Activated CD4-positive, alpha-beta T cell treated with anti-CD3 and anti-CD28 coated beads, Interleukin-2, amount 10 ng/mL, durations not matched to agents 24 days and 14 days (primary cell): ENCODE data around the gene MIB1. TPM values are rescaled to one million over a fixed set of nuclear protein-coding genes. Genes with fewer than 3 reads are reported as not detected.

Experiments used
- DNase-seq: peaks from one replicate; pipeline ENCODE4 v3.0.0; 2022
- H3K27ac Mint-ChIP-seq: one replicate; pipeline ENCODE4 v1.8.0; 2022; ENCODE audit warnings: mild to moderate bottlenecking, mixed read lengths
- H3K27me3 Mint-ChIP-seq: one replicate; pipeline ENCODE4 v1.8.0; 2022; ENCODE audit warnings: mixed read lengths
- H3K36me3 Mint-ChIP-seq: one replicate; pipeline ENCODE4 v1.8.0; 2022; ENCODE audit warnings: low read depth, mild to moderate bottlenecking, mixed read lengths
- H3K4me1 Mint-ChIP-seq: one replicate; pipeline ENCODE4 v1.8.0; 2021; ENCODE audit warnings: mixed read lengths
- H3K4me3 Mint-ChIP-seq: one replicate; pipeline ENCODE4 v1.8.0; 2022; ENCODE audit warnings: mild to moderate bottlenecking, moderate library complexity, mixed read lengths
- H3K9me3 Mint-ChIP-seq: one replicate; pipeline ENCODE4 v1.8.0; 2021; ENCODE audit warnings: mixed read lengths
- intact Hi-C: fragments of 100-400 bp; cut with micrococcal nuclease; formaldehyde crosslinking; loops from one replicate; pipeline ENCODE4 v1.15.1; 2023
- total RNA-seq: library from RNA; stranded (reverse); gene quantifications from 2 replicates; pipeline ENCODE4 v1.2.3, GENCODE V29; 2022

MIB1 gene
- total RNA-seq, 1 donor from 2014 or later: 36.7 TPM

DNA sequence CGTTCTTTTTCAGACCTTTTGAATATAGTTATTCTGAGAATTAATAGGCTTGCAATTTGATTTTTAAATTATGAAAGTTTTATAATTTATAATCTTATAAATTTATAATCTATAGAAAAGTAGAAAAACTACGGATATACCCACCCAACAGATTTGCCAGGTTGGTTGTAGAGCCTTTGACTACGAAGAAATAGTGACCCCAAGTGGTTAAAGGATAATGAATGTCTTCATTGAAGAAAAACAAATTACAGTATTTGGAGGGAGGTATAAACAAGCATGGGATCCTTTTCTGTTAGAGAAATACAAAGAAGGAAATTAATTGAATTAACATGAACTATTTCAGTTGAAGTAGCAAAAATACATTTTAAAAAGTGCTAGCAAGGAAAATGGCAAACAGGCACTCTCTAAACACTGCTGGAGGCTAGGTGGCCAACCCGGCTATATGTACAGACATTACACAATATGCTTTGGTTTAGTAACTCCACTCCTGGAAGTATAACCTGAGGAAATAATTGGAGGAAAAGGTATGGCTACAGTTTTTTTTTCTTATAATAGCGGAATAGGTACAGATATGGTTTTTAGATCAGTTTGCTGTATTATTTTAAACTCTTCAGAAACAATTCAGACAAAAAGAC lies 110.9 kb downstream of the MIB1 start:
- peaks cover 7% of the 10 kb centered on the region for H3K4me1 Mint-ChIP-seq
- DNase-seq: no peak
- no peak overlapping the region for H3K4me3 Mint-ChIP-seq
- no peak overlapping the region for H3K27ac Mint-ChIP-seq
- H3K9me3 Mint-ChIP-seq: no peaks in the 10 kb centered on the region
- peaks cover 10% of the 10 kb centered on the region for H3K36me3 Mint-ChIP-seq
- intact Hi-C loops: no loop called here
- H3K27me3 Mint-ChIP-seq: no peaks in the 10 kb centered on the region

DNA sequence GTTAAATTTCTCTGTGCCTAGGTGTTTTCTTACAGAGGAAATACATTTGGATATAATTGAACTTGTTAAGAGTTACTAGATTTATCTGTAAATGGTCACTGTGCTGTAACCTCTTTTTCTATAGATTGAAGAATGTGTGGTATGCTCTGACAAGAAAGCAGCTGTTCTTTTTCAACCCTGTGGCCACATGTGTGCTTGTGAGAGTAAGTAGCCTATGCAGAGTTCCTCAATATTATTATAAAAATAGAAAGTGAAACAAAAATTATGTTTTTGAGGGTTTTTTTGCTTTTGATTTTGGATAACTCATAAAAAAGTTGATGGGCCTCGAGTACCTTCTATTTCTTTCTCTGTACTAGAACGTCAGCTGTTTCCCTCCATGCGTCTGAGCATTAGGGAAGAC lies 112.4 kb downstream of the MIB1 start:
- H3K9me3 Mint-ChIP-seq: no peaks in the 10 kb centered on the region
- intact Hi-C loops: no loop called here
- DNase-seq: no peak
- peak overlapping the region; percentile 43 for H3K27ac Mint-ChIP-seq
- no peaks in the 10 kb centered on the region for H3K27me3 Mint-ChIP-seq
- peaks cover 12% of the 10 kb centered on the region for H3K36me3 Mint-ChIP-seq
- H3K4me3 Mint-ChIP-seq: no peak overlapping the region
- H3K4me1 Mint-ChIP-seq: peaks cover 7% of the 10 kb centered on the region

DNA sequence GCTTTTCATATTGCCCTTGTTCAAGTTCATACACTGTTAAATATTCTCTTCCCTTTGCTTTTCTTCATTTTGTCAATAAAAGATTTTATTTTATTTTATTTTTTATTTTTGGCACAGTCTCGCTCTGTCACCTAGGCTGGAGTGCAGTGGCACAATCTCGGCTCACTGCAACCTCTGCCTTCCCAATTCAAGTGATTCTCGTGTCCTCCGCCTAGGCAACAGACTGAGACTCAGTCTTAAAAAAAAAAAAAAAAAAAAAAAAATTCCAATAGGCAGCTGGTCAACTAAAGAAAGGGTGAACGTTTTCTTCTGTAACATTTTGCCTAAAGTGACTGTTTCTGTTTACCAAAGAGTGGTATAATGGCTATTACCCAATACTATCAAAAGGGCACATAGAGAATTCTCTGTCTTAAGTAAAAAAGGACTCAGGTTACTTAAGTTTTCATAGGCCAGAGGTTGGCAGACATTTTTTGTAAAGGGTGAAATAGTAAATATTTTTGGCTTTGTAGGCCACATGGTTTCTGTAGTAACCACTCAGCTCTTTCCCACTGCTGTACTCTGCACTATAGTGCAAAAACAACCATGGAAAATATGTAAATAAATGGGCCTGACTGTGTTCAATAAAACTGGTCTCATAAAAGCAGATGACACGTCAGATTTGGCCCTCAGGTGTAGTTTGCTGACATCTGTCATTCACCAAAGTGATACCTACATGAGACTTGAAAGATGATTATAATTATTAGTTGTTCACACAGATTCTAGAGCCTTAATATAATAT lies 113.4 kb downstream of the MIB1 start:
- H3K4me3 Mint-ChIP-seq: no peak overlapping the region
- H3K9me3 Mint-ChIP-seq: no peaks in the 10 kb centered on the region
- intact Hi-C loops: no loop called here
- no peak overlapping the region for H3K27ac Mint-ChIP-seq
- DNase-seq: no peak
- no peaks in the 10 kb centered on the region for H3K27me3 Mint-ChIP-seq
- H3K36me3 Mint-ChIP-seq: peaks cover 13% of the 10 kb centered on the region
- peaks cover 7% of the 10 kb centered on the region for H3K4me1 Mint-ChIP-seq

DNA sequence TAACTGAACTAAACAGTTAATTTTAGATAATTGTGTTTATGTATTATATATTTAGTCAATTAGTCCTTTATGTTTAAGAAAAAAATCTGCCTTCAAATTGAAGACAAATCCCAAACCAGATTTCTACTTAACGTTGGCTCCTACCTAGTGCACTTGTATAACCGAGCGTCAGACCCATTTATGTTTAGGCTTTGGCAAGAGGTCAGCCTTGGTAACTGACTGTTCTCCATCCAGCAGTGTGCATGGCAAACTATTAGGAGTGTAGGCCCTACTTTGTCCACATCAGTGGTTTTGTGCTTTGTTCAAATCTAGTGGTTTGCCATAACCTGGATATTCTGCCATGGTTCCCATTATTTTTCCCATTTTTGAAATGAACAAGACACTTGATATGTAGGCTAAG lies 114.8 kb downstream of the MIB1 start:
- H3K36me3 Mint-ChIP-seq: peaks cover 13% of the 10 kb centered on the region
- intact Hi-C loops: no loop called here
- H3K4me1 Mint-ChIP-seq: peaks cover 7% of the 10 kb centered on the region
- H3K4me3 Mint-ChIP-seq: no peak overlapping the region
- DNase-seq: no peak
- H3K9me3 Mint-ChIP-seq: no peaks in the 10 kb centered on the region
- no peak overlapping the region for H3K27ac Mint-ChIP-seq
- no peaks in the 10 kb centered on the region for H3K27me3 Mint-ChIP-seq

DNA sequence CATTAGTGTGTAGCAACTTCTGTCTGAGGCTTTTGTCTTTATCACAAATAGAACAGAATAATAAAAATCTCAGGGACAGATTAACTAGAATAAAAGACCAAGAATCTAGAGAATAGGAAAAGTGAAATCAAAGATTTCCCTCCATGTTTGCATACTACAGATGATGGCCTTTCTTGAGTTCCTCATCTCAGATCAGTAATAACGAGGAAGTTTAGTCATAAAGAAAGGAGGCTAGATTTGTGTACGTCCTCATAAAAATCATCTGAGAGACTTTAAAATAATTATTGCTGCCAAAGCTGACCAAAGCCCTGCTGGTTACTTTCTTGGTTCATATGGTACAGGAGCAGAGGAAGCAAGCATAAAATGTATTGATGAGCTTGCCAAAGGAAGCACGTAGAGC lies 117.3 kb downstream of the MIB1 start:
- H3K9me3 Mint-ChIP-seq: no peaks in the 10 kb centered on the region
- H3K27me3 Mint-ChIP-seq: no peaks in the 10 kb centered on the region
- no peak overlapping the region for H3K27ac Mint-ChIP-seq
- DNase-seq: no peak
- no peak overlapping the region for H3K4me3 Mint-ChIP-seq
- intact Hi-C loops: no loop called here
- H3K36me3 Mint-ChIP-seq: peaks cover 19% of the 10 kb centered on the region
- H3K4me1 Mint-ChIP-seq: peaks cover 1% of the 10 kb centered on the region

GRCh38 chr18:21858544-21858943 lies 118.0 kb downstream of the MIB1 start:
- Mint-ChIP-seq H3K9me3 (no peaks in the 10 kb centered on the region), H3K4me1 (no peaks in the 10 kb centered on the region), H3K4me3 (no peak overlapping the region), H3K27ac (no peak overlapping the region), H3K36me3 (peaks cover 24% of the 10 kb centered on the region), H3K27me3 (no peaks in the 10 kb centered on the region)
- intact Hi-C loops: no loop called here
- no peak for DNase-seq

- no peaks in the 10 kb centered on the region for H3K27me3 Mint-ChIP-seq
- H3K9me3 Mint-ChIP-seq: no peaks in the 10 kb centered on the region
- H3K4me3 Mint-ChIP-seq: no peak overlapping the region
- no peaks in the 10 kb centered on the region for H3K4me1 Mint-ChIP-seq
- DNase-seq: no peak
- intact Hi-C loops: no loop called here
- H3K36me3 Mint-ChIP-seq: peaks cover 29% of the 10 kb centered on the region
- no peak overlapping the region for H3K27ac Mint-ChIP-seq
Observed at GRCh38 chr18:21864386-21864785, 123.8 kb downstream of the MIB1 start.

DNA sequence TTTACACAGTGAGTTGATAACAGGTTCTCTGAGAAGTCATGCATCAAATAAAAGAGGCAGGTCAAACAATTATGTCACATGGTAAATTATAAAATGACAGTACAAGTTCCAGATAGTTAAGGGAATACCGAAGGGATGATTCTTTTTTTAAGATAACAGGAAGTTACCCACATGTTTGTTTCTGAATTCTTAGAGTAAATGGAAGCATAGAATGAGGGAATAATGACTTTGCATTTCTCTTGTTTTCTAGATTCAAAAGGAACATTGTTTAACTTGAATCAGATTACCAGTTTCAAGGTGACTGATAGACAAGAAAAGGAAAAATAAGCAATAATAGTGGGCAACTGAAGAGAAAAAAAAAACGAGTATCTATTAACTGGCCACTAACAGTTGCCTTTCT lies 124.5 kb downstream of the MIB1 start:
- Mint-ChIP-seq H3K4me3 (no peak overlapping the region), H3K27me3 (no peaks in the 10 kb centered on the region), H3K9me3 (no peaks in the 10 kb centered on the region), H3K27ac (no peak overlapping the region), H3K4me1 (no peaks in the 10 kb centered on the region), H3K36me3 (peaks cover 26% of the 10 kb centered on the region)
- DNase-seq: no peak
- intact Hi-C loops: no loop called here

- intact Hi-C loops: no loop called here
- no peak overlapping the region for H3K4me3 Mint-ChIP-seq
Observed at GRCh38 chr18:21868770-21869169, 128.2 kb downstream of the MIB1 start.

DNA sequence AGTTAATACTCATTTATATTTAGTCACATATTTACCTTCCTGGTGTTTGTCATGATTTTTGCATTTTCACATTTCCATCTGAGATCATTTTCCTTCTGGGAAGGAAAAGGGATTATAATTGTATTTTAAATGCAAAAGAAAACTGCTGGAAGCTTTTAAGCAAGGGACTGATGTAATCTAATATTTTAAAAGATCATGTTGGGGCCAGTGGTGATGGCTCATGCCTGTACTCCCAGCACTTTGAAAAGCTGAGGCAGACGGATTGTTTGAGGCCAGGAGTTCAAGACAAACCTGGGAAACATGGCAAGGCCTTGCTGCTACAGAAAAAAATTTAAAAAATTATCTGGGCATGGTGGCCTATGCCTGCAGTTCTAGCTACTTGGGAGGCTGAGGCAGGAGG lies 149.0 kb downstream of the MIB1 start:
- Mint-ChIP-seq H3K27ac (no peak overlapping the region), H3K27me3 (peaks cover 5% of the 10 kb centered on the region)
- intact Hi-C loops: no loop called here

More at GRCh38 chr18:21868770-21869169, 128.2 kb downstream of the MIB1 start:
- no peaks in the 10 kb centered on the region for H3K27me3 Mint-ChIP-seq
- no peak for DNase-seq
- H3K27ac Mint-ChIP-seq: no peak overlapping the region
- H3K36me3 Mint-ChIP-seq: peaks cover 15% of the 10 kb centered on the region
- H3K9me3 Mint-ChIP-seq: no peaks in the 10 kb centered on the region
- no peaks in the 10 kb centered on the region for H3K4me1 Mint-ChIP-seq

DNA sequence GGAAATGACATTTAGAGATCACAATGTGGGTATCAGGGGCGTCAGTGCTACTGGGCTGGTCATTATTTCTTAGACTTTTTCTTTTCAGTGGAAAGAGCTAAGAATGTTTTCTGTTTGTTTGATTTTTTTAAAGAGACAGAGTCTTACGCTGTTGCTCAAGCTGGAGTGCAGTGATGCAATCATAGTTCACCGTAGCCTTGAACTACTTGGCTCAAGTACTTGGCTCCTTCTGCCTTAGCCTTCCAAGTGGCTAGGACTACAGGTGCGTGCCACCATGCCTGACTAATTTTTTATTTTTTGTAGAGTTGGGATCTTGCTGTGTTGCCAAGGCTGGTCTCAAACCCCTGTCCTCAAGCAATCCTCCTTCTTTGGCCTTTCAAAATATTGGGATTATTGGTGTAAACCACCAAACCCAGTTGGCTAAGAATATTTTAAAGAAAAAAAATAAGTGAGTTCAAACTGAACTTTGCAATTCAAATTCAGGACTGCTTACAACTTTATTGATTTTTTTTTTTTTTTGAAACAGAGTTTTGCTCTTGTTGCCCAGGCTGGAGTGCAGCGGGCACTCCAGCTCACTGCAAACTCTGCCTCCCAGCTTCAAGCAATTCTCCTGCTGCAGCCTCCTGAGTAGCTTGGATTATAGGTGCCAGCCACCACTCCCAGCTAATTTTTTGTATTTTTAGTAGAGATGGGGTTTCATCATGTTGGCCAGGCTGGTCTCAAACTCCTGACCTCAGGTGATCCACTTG lies 154.2 kb downstream of the MIB1 start:
- Mint-ChIP-seq H3K4me3 (no peak overlapping the region), H3K36me3 (no peaks in the 10 kb centered on the region), H3K4me1 (peaks cover 5% of the 10 kb centered on the region), H3K27me3 (peaks cover 7% of the 10 kb centered on the region), H3K27ac (no peak overlapping the region), H3K9me3 (no peaks in the 10 kb centered on the region)
- intact Hi-C loops: no loop called here
- DNase-seq: no peak

More for the DNA sequence above, 149.0 kb downstream of the MIB1 start:
- no peaks in the 10 kb centered on the region for H3K4me1 Mint-ChIP-seq
- H3K9me3 Mint-ChIP-seq: no peaks in the 10 kb centered on the region
- H3K4me3 Mint-ChIP-seq: no peak overlapping the region
- no peaks in the 10 kb centered on the region for H3K36me3 Mint-ChIP-seq
- DNase-seq: no peak

GRCh38 chr18:21896732-21897336 lies 156.2 kb downstream of the MIB1 start:
- intact Hi-C loops: loop anchor here (1.0 kb wide), 1 partner anchor 59 kb away; no protein-coding TSS in a partner anchor
- no peak overlapping the region for H3K27ac Mint-ChIP-seq
- no peak overlapping the region for H3K4me3 Mint-ChIP-seq
- H3K4me1 Mint-ChIP-seq: peaks cover 5% of the 10 kb centered on the region
- no peaks in the 10 kb centered on the region for H3K36me3 Mint-ChIP-seq
- no peak for DNase-seq
- H3K9me3 Mint-ChIP-seq: no peaks in the 10 kb centered on the region
- H3K27me3 Mint-ChIP-seq: peaks cover 2% of the 10 kb centered on the region

GRCh38 chr18:21897811-21898210 lies 157.2 kb downstream of the MIB1 start:
- H3K4me1 Mint-ChIP-seq: peaks cover 5% of the 10 kb centered on the region
- H3K9me3 Mint-ChIP-seq: no peaks in the 10 kb centered on the region
- DNase-seq: peak; percentile 75
- no peaks in the 10 kb centered on the region for H3K36me3 Mint-ChIP-seq
- no peak overlapping the region for H3K27ac Mint-ChIP-seq
- intact Hi-C loops: loop anchor here (1.0 kb wide), 1 partner anchor 58 kb away; no protein-coding TSS in a partner anchor
- no peak overlapping the region for H3K4me3 Mint-ChIP-seq
- H3K27me3 Mint-ChIP-seq: peaks cover 2% of the 10 kb centered on the region
